22Rv1 (cell line): ENCODE results near the gene TADA3.

Experiments
- ZFX ChIP-seq: fragments of 450-650 bp; IDR thresholded peaks from 2 replicates; pipeline ENCODE4 v1.6.1; 2017; ENCODE audit warnings: antibody characterized with exemption, borderline replicate concordance
- TF ChIP-seq, protein P1 (sequence below): fragments of 450-650 bp; IDR thresholded peaks from 2 replicates; pipeline ENCODE4 v1.5.1; 2017; ENCODE audit warnings: mild to moderate bottlenecking

DNA sequence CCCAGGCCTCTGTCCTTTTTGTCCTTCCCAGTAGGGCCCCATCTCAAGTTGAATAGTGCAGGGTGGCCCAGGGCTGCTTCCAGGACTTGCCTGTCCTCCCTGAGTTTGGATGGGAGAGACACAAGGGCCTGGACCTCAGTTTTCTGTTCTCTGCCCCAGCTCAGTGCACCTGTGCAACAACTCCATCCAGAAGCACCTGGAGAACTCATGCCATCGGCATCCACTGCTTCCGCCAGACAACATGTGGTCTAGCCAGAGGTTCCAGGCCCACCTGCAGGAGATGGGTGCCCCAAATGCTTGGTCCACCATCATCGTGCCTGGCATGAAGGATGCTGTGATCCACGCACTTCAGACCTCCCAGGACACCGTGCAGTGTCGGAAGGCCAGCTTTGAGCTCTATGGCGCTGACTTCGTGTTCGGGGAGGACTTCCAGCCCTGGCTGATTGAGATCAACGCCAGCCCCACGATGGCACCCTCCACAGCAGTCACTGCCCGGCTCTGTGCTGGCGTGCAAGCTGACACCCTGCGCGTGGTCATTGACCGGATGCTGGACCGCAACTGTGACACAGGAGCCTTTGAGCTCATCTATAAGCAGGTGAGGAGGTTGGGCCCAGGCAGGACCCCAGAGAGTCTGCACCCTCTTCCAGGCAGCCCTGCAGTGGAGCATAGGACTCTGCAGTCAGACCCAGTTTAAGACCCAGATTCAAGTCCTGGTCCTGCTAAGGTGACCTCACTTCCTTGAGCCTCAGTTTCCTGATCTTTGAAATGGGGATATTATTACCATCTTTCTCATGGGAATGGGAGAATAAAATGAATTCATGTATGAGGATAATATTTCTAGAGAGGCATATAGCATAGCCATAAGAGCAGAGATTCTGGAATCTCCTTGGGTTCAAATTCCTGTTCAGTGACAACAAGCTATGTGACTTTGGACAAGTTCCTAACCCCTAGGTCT, 36.8 kb upstream of the TADA3 start:
- TF ChIP-seq, protein P1, sequence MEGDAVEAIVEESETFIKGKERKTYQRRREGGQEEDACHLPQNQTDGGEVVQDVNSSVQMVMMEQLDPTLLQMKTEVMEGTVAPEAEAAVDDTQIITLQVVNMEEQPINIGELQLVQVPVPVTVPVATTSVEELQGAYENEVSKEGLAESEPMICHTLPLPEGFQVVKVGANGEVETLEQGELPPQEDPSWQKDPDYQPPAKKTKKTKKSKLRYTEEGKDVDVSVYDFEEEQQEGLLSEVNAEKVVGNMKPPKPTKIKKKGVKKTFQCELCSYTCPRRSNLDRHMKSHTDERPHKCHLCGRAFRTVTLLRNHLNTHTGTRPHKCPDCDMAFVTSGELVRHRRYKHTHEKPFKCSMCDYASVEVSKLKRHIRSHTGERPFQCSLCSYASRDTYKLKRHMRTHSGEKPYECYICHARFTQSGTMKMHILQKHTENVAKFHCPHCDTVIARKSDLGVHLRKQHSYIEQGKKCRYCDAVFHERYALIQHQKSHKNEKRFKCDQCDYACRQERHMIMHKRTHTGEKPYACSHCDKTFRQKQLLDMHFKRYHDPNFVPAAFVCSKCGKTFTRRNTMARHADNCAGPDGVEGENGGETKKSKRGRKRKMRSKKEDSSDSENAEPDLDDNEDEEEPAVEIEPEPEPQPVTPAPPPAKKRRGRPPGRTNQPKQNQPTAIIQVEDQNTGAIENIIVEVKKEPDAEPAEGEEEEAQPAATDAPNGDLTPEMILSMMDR, result no peak
- TF ChIP-seq ZFX, result no peak
